Upper lobe of right lung (tissue), 1 donor: ENCODE results near the gene CTAGE15. TPM values are rescaled to one million over a fixed set of nuclear protein-coding genes. Genes with fewer than 3 reads are reported as not detected.
A peak's percentile ranks its signal among the peaks of the same experiment; 100 is the strongest.
"Not testable (repeated sequence)": the region's sequence is repeated elsewhere in the genome, so short reads cannot be mapped to it uniquely, and the experiment has no call there.

ENCODE experiments used
- ATAC-seq: fragments of 200-7000 bp; cut with Tn5 transposase; one replicate; pipeline ENCODE4 v1.9.1; 2020; ENCODE audit warnings: mild to moderate bottlenecking, moderate library complexity
- DNase-seq: peaks from one replicate; pipeline ENCODE4 v3.0.0-alpha.2; 2020
- H3K27ac ChIP-seq: fragments of 200-600 bp; one replicate; pipeline ENCODE4 v1.8.0; 2022
- H3K27me3 ChIP-seq: fragments of 200-600 bp; one replicate; pipeline ENCODE4 v1.8.0; 2022; ENCODE audit warnings: mild to moderate bottlenecking
- H3K36me3 ChIP-seq: fragments of 200-600 bp; one replicate; pipeline ENCODE4 v1.8.0; 2022
- H3K4me1 ChIP-seq: fragments of 200-600 bp; one replicate; pipeline ENCODE4 v1.8.0; 2022
- H3K4me3 ChIP-seq: fragments of 200-600 bp; one replicate; pipeline ENCODE4 v1.8.0; 2022; ENCODE audit warnings: mild to moderate bottlenecking
- H3K9me3 ChIP-seq: fragments of 200-600 bp; one replicate; pipeline ENCODE4 v1.8.0; 2022
- intact Hi-C: fragments of 100-400 bp; cut with DNase I; formaldehyde crosslinking; loops from one replicate; pipeline ENCODE4 v1.11.0; 2022
- total RNA-seq: library from RNA; stranded (reverse); fragmentation: NEBNext Ultra II Directional; extraction: Animal tissue kit (Norgen Biotek cat#: 25700); gene quantifications from one replicate; pipeline ENCODE4 v1.2.1, GENCODE V29; 2021
- donor health status: DM: no; HTN: yes; CAD: no; lungs with severe emphysema.

The CTAGE15 gene
- total RNA-seq, 1 donor from 2014 or later, result 0.93 TPM

DNA sequence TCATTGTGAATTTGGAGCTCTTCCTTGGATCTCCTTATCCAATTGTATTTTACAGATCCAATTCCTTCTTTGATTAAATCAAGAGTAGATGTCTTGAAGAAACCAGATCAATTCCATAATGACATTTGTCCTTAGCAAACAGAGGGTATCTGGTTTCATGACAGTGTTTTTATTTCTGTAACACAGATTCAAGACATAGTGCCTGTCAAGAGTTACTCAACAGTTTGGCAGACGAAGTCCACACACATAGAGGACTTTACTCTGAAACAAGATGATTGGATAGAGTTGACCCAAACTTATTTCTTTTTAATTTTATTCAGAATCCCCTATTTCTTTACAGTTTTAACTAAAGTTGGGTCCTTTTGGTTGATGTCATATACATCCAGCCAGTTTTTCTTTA lies 34.5 kb downstream of the CTAGE15 start:
- ATAC-seq, H3K27me3 ChIP-seq, H3K27ac ChIP-seq, H3K4me1 ChIP-seq, H3K4me3 ChIP-seq, DNase-seq, intact Hi-C loops, H3K36me3 ChIP-seq, H3K9me3 ChIP-seq: not testable (repeated sequence)

DNA sequence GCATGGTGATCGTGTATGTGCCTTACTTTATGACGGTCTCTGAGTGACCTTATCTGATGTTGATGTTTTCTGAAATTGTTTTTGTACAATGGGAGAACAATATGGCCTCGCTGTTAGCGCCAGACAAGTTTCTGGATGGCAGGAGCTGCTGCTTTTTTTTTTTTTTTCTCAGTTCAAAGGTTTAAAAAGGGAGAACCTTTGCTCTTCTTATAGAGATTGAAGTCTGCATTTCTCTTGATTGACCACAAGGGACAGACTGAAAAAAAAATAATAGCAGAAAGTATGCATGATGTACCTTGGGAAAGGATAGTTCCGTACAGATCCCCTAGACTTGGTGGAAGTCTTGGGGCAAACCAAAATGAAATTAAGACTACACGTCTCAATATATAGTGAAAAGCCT lies 43.9 kb downstream of the CTAGE15 start:
- ATAC-seq, H3K27ac ChIP-seq, H3K36me3 ChIP-seq, H3K27me3 ChIP-seq, H3K4me3 ChIP-seq, DNase-seq, intact Hi-C loops, H3K4me1 ChIP-seq, H3K9me3 ChIP-seq: not testable (repeated sequence)

DNA sequence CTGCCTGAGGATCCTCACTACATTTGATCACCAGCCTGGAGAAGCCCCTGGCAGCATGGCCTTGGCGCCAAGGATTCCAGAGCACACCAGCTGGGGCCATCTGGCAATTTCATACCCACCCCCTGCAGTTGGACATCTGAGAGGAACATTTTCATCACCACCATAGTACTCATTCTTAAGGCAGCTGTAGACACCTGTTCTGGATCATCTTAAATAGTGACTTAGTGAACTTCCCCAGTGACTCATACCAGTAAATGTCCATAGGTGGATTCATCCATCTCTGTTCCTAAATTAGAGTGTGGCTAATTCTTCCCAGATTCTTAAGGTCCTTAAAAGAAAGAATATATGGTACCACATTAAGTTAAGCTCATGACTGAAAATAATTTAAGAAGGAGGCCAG lies 45.6 kb downstream of the CTAGE15 start:
- DNase-seq, intact Hi-C loops: not testable (repeated sequence)

GRCh38 chr7:143620058-143620457 lies 48.5 kb downstream of the CTAGE15 start:
- H3K36me3 ChIP-seq, H3K9me3 ChIP-seq, DNase-seq, H3K4me3 ChIP-seq, intact Hi-C loops, H3K27me3 ChIP-seq, H3K27ac ChIP-seq, H3K4me1 ChIP-seq: not testable (repeated sequence)
- peak; percentile 78 for ATAC-seq

More for the DNA sequence above, 45.6 kb downstream of the CTAGE15 start:
- H3K9me3 ChIP-seq, H3K4me1 ChIP-seq, H3K36me3 ChIP-seq, H3K27ac ChIP-seq, H3K4me3 ChIP-seq, ATAC-seq, H3K27me3 ChIP-seq: not testable (repeated sequence)

GRCh38 chr7:143620646-143621045 lies 49.0 kb downstream of the CTAGE15 start, which contains the start of gene TCAF2:
Gene TCAF2, plus strand, starts transcription at chr7:143620974.
- ATAC-seq, result peak; percentile 98
- H3K27ac ChIP-seq, intact Hi-C loops, H3K4me1 ChIP-seq, H3K9me3 ChIP-seq, H3K36me3 ChIP-seq, DNase-seq, H3K4me3 ChIP-seq, H3K27me3 ChIP-seq: not testable (repeated sequence)

GRCh38 chr7:143621175-143621574 lies 49.6 kb downstream of the CTAGE15 start:
- H3K36me3 ChIP-seq, H3K27ac ChIP-seq, H3K27me3 ChIP-seq, H3K4me3 ChIP-seq, H3K9me3 ChIP-seq, intact Hi-C loops, H3K4me1 ChIP-seq, DNase-seq: not testable (repeated sequence)
- ATAC-seq, result peak; percentile 2

DNA sequence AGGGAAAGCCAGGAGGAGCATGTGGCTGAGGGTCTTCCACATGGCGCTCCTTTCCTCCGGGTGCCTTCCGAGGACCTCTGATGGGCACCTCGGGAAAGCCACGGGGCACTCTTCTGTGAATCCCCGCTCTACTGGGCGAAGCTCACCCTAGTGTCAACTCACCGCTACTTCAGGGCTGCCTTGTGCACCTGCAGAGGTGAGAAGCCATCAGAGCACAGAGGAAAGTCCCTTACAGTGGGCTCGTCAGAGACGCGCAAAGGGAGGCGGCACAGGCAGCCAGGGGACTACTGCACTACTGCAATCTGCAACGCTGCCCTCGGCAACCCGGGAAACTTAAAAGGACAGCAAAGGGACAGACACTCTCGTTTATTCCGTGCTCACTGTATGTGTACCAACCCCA lies 50.5 kb downstream of the CTAGE15 start:
- H3K27me3 ChIP-seq, H3K4me3 ChIP-seq, H3K36me3 ChIP-seq, H3K9me3 ChIP-seq, intact Hi-C loops, H3K27ac ChIP-seq, ATAC-seq, DNase-seq, H3K4me1 ChIP-seq: not testable (repeated sequence)

Other genes with a start within 250 kb of the CTAGE15 start
- gene FAM131B, start 209.1 kb upstream of the CTAGE15 start, total RNA-seq, result 0.90 TPM
- gene ZYX, start 190.5 kb upstream of the CTAGE15 start, total RNA-seq, result 263 TPM
- 13.9 TPM for gene EPHA1, start 162.9 kb upstream of the CTAGE15 start, total RNA-seq
- gene TAS2R60, start 128.3 kb upstream of the CTAGE15 start, total RNA-seq, result not detected
- not detected for gene TAS2R41, start 93.9 kb upstream of the CTAGE15 start, total RNA-seq
- 4.4 TPM for gene TCAF2, start 49.2 kb downstream of the CTAGE15 start, total RNA-seq
- 0.52 TPM for gene CTAGE6, start 185.9 kb downstream of the CTAGE15 start, total RNA-seq